DND-41 (cell line): Measurements from ENCODE around the gene GABBR2.
"Not testable (repeated sequence)": the region's sequence is repeated elsewhere in the genome, so short reads cannot be mapped to it uniquely, and the experiment has no call there.

Experiments used
- ATAC-seq: fragments of 200-7000 bp; cut with Tn5 transposase; 3 replicates; pipeline ENCODE4 v1.9.1; 2021; ENCODE audit warnings: low read depth; ENCODE audit not compliant: insufficient read depth
- DNase-seq: peaks from one replicate; pipeline ENCODE4 v3.0.0-alpha.2; 2020
- H2AFZ ChIP-seq: 2 replicates; pipeline ENCODE4 v1.6.0; 2012; ENCODE audit warnings: low read depth, low read length
- H3K27ac ChIP-seq: 2 replicates; pipeline ENCODE4 v1.5.1; 2012; ENCODE audit warnings: low read length, inconsistent platforms
- H3K27me3 ChIP-seq: fragments of 200-600 bp; sonication (generic); 2 replicates; pipeline ENCODE4 v1.6.0; 2012; ENCODE audit warnings: low read length, mild to moderate bottlenecking, inconsistent platforms; ENCODE audit not compliant: insufficient read depth, poor library complexity
- H3K36me3 ChIP-seq: 2 replicates; pipeline ENCODE4 v1.5.1; 2012; ENCODE audit warnings: low read length, inconsistent platforms; ENCODE audit not compliant: insufficient read depth
- H3K4me1 ChIP-seq: 2 replicates; pipeline ENCODE4 v1.5.1; 2012; ENCODE audit warnings: mild to moderate bottlenecking, low read length; ENCODE audit not compliant: insufficient read depth
- H3K4me2 ChIP-seq: 2 replicates; pipeline ENCODE4 v1.6.0; 2012; ENCODE audit warnings: mild to moderate bottlenecking, moderate library complexity, low read length, inconsistent platforms; ENCODE audit not compliant: insufficient read depth
- H3K4me3 ChIP-seq, 2 experiments: fragments of 200-600 bp in 1 of 2; shearing (Covaris generic) in 1 of 2; 2 replicates each; pipeline ENCODE4 v1.5.1; 2012 to 2016; ENCODE audit warnings: inconsistent platforms in 2 of 2, low read length in 2 of 2, mild to moderate bottlenecking in 2 of 2, low read depth in 1 of 2, moderate library complexity in 1 of 2
- H3K79me2 ChIP-seq: 2 replicates; pipeline ENCODE4 v1.6.0; 2012; ENCODE audit warnings: low read length, inconsistent platforms; ENCODE audit not compliant: insufficient read depth
- H3K9ac ChIP-seq: 2 replicates; pipeline ENCODE4 v1.6.0; 2012; ENCODE audit warnings: low read depth, mild to moderate bottlenecking, inconsistent platforms, low read length, moderate library complexity
- H3K9me3 ChIP-seq: 2 replicates; pipeline ENCODE4 v1.5.1; 2012; ENCODE audit warnings: low read length, moderate library complexity, mild to moderate bottlenecking, inconsistent platforms; ENCODE audit not compliant: insufficient read depth, severe bottlenecking
- H4K20me1 ChIP-seq: 2 replicates; pipeline ENCODE4 v1.6.0; 2012; ENCODE audit warnings: low read length; ENCODE audit not compliant: insufficient read depth
- EZH2 ChIP-seq: IDR thresholded peaks from 3 replicates; pipeline ENCODE4 v1.6.1; 2012; ENCODE audit warnings: borderline replicate concordance, low read depth, mild to moderate bottlenecking, moderate library complexity, low read length, inconsistent platforms; ENCODE audit not compliant: severe bottlenecking
- TF ChIP-seq, protein P1 (sequence below): IDR thresholded peaks from 2 replicates; pipeline ENCODE4 v1.5.1; 2012; ENCODE audit warnings: borderline replicate concordance, low read length, moderate library complexity, mild to moderate bottlenecking; ENCODE audit not compliant: poor library complexity, severe bottlenecking; ENCODE audit errors: extremely low read depth

GABBR2 gene

DNA sequence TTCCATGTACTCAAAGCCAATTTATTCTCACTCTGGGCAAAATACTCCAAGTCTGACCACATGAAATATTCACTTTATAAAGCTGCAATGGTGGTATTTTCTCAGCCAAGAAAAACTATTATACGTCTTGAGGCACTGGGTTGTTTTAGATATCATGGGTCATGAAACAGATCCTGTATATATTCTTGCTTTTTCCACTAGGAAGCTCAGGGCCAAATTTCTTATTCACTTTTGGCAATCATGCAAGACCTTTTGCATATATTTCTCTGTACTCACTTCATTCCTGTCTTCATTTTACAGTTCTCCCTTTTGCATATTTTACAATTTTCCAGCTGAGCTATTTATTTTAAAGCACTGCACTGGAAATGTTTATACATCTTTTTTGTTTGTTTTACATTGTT lies 49.8 kb downstream of the GABBR2 start:
- DNase-seq (no peak), ATAC-seq (no peak)
- Histone ChIP-seq H3K36me3 (no peaks in the 10 kb centered on the region), H3K9me3 (no peaks in the 10 kb centered on the region), H3K4me1 (no peaks in the 10 kb centered on the region), H3K27ac (no peak overlapping the region), H3K79me2 (no peaks in the 10 kb centered on the region), H4K20me1 (no peaks in the 10 kb centered on the region), H3K4me3 (no peak overlapping the region), H3K9ac (no peak overlapping the region), H3K4me2 (no peak overlapping the region), H3K27me3 (no peaks in the 10 kb centered on the region), H2AFZ (no peak overlapping the region)
- TF ChIP-seq, protein P1, sequence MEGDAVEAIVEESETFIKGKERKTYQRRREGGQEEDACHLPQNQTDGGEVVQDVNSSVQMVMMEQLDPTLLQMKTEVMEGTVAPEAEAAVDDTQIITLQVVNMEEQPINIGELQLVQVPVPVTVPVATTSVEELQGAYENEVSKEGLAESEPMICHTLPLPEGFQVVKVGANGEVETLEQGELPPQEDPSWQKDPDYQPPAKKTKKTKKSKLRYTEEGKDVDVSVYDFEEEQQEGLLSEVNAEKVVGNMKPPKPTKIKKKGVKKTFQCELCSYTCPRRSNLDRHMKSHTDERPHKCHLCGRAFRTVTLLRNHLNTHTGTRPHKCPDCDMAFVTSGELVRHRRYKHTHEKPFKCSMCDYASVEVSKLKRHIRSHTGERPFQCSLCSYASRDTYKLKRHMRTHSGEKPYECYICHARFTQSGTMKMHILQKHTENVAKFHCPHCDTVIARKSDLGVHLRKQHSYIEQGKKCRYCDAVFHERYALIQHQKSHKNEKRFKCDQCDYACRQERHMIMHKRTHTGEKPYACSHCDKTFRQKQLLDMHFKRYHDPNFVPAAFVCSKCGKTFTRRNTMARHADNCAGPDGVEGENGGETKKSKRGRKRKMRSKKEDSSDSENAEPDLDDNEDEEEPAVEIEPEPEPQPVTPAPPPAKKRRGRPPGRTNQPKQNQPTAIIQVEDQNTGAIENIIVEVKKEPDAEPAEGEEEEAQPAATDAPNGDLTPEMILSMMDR, result no peak
- TF ChIP-seq EZH2, result no peak

GRCh38 chr9:98657897-98658296 lies 50.8 kb downstream of the GABBR2 start:
- TF ChIP-seq, protein P1, result no peak
- no peak for TF ChIP-seq EZH2
- Histone ChIP-seq H3K27me3 (no peaks in the 10 kb centered on the region), H3K4me2 (no peak overlapping the region), H3K9me3 (no peaks in the 10 kb centered on the region), H3K4me3 (no peak overlapping the region), H3K9ac (no peak overlapping the region), H3K4me1 (no peaks in the 10 kb centered on the region), H3K79me2 (no peaks in the 10 kb centered on the region), H2AFZ (no peak overlapping the region), H3K27ac (no peak overlapping the region), H4K20me1 (no peaks in the 10 kb centered on the region), H3K36me3 (no peaks in the 10 kb centered on the region)
- ATAC-seq (no peak), DNase-seq (no peak)

- ATAC-seq, result no peak
- H4K20me1 ChIP-seq, result no peaks in the 10 kb centered on the region
Measured at GRCh38 chr9:98656511-98656910, 52.2 kb downstream of the GABBR2 start.

DNA sequence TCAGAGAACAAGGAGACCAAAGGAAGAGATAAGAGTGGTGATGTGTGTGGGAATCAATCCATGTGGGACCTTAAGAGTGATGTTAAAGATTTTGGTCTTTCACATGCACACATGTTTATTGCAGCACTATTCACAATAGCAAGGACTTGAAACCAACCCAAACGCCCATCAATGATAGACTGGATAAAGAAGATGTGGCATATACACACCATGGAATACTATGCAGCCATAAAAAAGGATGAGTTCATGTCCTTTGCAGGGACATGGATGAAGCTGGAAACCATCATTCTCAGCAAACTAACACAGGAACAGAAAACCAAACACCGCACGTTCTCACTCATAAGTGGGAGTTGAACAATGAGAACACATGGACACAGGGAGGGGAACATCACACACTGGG lies 53.3 kb downstream of the GABBR2 start:
- not testable (repeated sequence) for H3K27ac ChIP-seq, H4K20me1 ChIP-seq

More at GRCh38 chr9:98656511-98656910, 52.2 kb downstream of the GABBR2 start:
- H3K27me3 ChIP-seq, result no peaks in the 10 kb centered on the region
- no peak for TF ChIP-seq EZH2
- TF ChIP-seq, protein P1, result no peak
- no peak overlapping the region for H2AFZ ChIP-seq
- H3K36me3 ChIP-seq, result no peaks in the 10 kb centered on the region
- no peaks in the 10 kb centered on the region for H3K9me3 ChIP-seq
- no peak overlapping the region for H3K27ac ChIP-seq
- H3K4me2 ChIP-seq, result no peak overlapping the region
- H3K79me2 ChIP-seq, result no peaks in the 10 kb centered on the region
- H3K9ac ChIP-seq, result no peak overlapping the region
- no peak overlapping the region for H3K4me3 ChIP-seq
- no peaks in the 10 kb centered on the region for H3K4me1 ChIP-seq
- DNase-seq, result no peak

More for the DNA sequence above, 53.3 kb downstream of the GABBR2 start:
- not testable (repeated sequence) for H3K79me2 ChIP-seq, DNase-seq, ATAC-seq, H2AFZ ChIP-seq, H3K27me3 ChIP-seq, H3K4me1 ChIP-seq, H3K9me3 ChIP-seq, H3K4me3 ChIP-seq, H3K36me3 ChIP-seq, H3K9ac ChIP-seq, H3K4me2 ChIP-seq
